HG03139 (cell line): ENCODE measurements around the gene NOXO1.

Source experiments
- ATAC-seq: cut with Tn5 transposase; IDR thresholded peaks from one replicate; pipeline ENCODE4 v1.9.1; 2021; ENCODE audit not compliant: unreplicated experiment

Gene NOXO1

DNA sequence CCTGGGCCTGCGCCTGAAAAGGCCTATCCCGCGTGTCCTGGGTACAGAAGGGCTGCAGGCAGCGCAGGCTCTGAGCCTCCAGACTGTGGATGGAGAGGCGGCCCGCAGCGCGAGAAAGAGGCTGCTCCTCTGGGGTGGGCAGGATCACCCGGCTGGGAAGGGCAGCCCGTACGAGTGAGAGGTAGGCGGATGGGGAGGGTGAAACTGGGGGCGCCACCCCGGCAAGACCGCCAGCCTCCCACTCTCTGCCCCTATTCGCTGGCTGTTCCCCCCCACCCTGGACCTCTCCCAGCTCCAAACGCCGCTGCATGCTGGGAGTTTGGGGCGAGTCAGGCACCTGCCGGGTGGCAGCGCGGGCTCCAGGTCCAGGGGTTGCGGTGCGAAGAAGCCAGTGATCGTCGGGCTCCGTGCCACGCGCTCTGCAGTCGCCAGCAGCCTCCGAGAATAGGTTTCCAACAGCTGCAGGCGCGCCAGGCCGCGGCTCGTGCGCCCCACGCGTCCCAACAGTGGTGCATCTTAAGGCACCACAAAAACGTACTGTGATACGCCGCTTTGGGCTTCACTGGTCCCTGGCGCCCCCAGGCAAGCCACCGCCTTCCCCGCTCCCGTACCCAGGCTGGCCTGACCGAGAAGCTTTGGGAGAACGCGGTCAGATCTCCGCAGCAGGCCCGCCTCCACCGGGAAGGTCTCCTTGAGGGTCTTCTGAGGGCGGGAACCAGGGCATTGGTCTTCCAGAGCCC lies 1.1 kb downstream of the NOXO1 start:
- no peak for ATAC-seq

DNA sequence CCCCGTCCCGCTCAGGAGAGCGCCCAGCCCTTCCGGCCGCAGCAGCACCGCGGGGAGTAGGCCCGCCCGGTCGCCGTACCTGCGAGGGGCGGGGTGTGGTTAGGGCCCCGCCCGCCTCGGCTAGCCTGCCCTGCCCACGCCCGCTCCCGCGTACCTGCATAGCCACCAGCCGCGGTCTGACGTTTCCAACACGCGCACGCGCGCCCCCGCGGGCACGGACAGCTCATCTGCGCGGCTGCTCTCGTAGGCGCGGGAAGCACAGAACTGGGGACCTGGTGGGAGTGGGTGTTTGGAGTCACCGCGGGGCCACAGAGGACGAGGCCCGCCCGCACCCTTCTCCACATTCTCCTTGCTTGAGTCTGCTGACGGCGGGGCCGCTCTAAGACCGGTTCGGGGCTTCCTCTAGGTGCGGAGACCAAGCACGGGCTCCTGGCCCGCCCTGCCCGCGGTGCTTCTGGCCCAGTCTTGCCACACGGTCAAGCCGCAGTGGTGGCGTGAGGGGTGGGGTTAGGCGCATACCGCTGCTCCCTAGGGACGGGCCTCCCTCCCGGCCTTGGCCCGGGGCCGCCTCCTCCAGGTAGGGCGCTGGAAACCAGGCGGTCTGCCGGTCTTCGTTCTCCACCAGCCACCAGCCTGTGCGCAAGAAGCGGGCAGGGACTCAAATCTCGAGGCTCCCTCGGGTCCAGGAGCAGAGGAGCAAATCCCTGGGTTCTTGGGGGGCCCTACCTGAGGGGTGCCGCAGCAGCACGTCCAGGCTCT lies 1.8 kb downstream of the NOXO1 start:
- ATAC-seq = no peak

DNA sequence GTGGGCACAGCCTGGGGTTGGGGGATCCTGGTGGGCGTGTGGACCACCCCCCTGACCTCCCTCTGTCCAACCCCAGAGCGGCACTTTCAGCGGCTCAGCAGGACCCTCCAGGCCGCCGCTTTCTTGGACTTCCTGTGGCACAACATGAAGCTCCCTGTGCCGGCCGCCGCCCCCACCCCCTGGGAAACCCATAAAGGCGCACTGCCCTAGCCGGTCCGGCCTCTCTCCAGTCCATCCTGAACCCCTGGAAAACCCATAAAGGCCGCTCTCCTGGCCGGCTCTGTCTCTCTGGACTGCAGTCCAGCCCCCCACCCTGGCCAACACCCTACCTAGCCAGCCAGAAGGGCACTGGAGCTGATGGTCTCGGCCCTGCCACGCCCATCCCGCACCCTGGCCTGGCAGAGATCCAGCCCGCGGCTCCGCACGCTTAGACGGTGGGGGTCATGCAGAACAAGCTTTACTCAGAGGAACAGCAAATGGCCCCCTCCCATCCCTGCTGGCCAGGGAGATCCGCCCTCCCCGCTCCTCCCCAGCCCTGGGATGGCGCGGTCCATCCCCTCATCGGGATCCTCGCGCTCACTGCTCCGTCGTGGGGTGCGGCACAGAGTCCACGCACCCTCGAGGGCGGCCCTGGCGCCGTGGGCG lies 2.7 kb downstream of the NOXO1 start:
- no peak for ATAC-seq

DNA sequence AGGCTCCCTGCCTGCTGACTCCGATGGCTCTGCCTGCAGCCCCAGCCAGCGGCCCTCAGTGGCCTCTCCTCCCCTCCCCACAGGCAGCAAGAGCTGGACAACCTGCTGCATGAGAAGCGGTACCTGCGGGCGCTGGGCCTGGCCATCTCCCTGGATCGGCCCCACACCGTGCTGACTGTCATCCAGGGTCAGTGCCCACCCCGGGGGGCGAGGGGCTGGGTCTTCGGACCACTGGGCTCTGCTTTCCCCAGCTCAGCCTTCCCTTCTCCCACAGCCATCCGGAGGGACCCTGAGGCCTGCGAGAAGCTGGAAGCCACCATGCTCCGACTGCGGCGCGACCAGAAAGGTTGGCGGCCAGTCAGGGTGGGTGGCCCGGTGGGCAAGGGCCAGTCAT lies 3.4 kb downstream of the NOXO1 start:
- ATAC-seq = no peak

DNA sequence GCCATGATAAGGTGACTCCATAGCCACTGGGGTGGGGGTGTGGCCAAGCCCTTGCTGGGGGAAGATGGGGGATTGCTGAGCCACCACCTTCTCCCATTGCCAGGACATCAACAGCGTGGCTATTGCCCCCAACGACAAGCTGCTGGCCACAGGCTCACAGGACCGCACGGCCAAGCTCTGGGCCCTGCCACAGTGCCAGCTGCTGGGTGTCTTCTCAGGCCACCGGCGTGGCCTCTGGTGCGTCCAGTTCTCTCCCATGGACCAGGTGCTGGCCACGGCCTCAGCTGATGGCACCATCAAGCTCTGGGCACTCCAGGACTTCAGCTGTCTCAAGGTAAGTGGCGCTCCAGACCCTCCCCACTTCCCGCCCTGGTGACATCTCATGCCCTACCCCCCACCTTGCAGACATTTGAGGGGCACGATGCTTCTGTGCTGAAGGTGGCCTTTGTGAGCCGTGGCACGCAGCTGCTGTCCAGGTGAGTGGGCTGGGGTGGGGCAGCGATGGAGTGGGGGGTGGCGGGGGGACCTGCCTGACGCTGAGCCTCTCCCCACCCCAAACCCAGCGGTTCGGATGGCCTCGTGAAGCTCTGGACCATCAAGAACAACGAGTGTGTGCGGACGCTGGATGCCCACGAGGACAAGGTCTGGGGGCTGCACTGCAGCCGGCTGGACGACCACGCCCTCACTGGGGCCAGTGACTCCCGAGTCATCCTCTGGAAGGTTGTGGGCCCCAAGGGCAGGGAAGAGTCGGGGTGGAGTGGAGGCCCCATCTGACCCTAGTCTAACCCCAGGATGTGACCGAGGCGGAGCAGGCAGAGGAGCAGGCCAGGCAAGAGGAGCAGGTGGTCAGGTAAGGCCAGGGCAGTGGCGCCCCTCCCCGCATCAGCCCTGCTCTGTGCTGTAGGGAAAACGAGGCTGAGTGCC lies 4.1 kb downstream of the NOXO1 start:
- no peak for ATAC-seq

DNA sequence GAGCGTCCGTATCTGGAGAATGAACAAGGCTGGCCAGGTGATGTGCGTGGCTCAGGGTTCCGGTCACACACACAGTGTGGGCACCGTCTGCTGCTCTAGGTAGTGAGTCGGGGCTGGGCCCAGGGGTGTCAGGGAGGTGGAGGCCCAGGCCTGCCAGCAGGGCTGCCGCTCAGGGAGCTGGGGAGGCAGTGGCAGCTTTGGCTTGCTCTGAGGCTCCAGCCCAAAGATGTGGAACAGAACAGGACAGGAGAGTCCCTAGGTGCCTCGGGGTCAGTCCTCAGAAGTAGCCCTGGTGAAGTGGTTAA lies 5.1 kb downstream of the NOXO1 start:
- ATAC-seq = no peak

DNA sequence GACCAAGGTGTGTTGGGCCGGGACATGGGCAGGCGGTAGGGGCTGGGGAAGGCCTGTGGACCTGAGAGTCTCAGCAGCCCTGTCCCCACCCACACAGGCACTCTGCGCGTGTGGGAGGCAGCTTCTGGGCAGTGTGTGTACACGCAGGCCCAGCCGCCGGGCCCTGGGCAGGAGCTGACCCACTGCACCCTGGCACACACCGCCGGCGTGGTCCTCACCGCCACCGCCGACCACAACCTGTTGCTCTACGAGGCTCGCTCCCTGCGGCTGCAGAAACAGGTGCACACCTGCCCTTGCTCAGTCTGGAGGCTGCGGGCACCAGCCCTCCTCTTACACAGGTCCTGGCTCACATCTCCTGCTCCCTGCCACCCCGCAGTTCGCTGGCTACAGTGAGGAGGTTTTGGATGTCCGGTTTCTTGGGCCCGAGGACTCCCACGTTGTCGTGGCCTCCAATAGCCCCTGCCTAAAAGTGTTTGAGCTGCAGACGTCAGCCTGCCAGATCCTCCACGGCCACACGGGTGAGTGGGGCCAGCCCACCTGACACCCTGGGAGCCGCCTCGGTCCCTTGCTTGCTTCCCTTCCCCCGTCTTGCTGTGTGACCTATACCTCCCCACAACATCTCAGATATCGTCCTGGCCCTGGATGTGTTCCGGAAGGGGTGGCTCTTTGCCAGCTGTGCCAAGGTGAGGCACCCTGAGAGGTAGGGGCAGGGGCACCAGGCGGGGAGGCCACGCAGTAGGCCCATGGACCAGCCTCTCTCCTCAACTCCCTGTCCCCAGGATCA lies 5.6 kb downstream of the NOXO1 start:
- ATAC-seq = no peak

DNA sequence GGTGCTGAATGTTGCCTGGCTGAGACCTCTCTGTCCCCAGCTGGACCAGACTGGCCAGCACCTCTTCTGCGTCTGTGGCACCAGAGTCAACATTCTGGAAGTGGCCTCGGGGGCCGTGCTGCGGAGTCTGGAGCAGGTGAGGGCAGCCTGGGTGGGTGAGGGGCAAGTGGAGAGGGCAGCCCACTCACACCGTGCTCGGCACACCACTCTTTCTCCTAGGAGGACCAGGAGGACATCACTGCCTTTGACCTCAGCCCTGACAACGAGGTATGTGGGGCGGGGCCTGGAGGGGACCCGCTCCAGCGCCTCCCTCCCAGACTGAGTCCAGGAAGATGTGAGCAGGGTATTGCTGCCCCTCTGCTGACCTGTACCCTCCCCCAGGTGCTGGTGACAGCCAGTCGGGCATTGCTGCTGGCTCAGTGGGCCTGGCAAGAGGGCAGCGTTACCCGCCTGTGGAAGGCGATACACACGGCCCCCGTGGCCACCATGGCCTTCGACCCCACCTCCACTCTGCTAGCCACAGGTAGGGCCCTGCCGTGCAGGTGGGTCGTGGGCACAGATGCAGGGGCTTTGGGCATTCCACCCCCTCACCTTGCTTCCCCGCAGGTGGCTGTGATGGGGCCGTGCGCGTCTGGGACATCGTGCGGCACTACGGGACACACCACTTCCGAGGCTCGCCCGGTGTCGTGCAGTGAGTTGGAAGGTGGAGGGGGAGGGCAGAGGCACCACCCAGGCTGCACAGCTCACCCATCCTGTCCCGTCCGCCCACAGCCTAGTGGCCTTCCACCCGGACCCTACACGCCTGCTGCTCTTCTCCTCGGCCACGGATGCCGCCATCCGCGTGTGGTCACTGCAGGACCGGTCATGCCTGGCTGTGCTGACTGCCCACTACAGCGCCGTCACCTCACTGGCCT lies 6.9 kb downstream of the NOXO1 start:
- ATAC-seq = no peak

DNA sequence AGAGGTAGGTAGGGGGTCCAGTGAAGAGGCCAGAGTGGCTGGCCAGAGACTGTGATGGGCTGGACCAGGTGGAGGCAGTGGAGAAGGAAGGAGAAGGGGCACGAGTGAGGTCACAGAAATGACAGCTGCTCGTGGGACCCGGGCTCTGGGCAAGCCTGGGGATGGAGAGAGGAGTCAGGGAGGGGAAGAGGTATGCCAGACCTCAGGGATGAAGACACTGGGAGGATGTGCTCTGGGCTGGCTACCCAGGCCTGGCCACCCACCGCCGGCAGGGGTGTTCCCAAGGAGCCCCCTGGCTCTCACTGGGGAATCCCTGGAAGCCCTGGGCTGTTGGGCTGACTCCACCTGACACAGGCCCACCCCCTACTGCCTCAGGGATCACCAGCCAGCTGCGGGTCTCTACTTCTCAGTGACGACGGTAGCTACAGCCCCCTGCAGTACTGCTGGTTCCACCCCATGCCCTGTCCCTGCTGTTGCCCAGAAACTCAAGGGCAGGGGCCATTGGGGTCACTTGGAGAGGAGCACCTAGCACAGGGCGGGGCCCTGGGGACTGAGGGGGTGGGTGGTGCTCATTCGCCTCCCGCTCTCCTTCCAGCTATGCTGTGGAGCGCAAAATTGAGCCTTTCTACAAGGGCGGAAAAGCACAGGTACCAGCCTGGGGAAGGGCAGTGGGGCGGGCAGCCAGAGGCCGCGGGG lies 7.7 kb downstream of the NOXO1 start:
- ATAC-seq = no peak

DNA sequence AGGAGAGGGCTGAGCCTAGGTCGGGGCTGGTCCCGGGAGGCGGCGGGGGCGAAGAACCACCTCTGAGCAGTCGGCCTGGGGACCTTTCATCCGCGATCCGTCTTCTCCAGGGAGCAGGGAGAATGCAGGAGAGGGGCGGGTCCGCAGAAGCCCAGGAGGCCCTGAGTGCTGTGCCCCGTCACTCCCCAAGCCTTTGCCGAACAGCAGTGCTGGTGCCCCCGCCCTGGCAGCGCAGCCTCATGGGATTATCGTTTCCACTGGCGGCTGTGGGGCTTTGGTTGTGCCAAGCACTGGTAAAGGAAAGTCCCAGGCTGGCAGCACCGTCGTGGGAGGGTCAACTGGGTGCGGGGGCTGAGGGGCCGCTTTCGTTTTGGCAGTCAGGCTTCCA lies 8.8 kb downstream of the NOXO1 start:
- no peak for ATAC-seq

DNA sequence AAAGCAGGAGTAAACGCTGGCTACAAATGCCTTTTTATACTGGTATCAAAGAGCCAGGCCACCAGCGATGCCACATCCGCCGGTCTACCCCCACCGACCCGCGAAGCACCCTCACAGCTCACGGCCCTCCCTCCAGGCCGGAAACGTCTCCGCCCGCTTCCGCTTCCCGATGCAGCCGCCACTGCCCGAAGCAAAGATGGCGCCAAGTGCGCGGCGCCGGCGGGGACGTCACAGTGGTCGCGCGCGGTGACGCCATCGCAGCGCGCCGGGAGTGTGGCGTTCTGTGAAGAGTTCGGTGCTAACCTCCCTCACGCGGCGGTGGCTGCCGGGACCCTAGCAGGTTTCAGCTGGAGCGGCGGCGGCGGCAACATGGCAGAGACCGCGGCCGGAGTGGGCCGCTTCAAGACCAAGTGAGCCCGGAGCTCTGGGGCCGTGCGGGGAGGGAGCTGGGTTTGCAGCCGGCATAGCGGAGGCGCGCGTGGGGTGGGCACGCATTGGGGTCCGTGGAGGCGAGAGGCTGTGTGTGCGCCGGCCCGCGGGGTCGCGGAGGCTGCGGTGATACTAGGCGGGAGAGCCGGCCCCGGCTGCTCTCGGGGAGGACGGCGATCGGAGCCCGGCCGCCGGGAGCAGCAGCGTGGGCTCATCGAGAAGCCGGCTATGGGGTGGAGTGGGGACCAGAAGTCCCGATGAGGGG lies 9.3 kb downstream of the NOXO1 start, which contains the start of gene TBL3:
TSS of gene TBL3 (plus strand) at position 258 of the 694 bp plus-strand sequence. CDS start at position 370, 112 bp downstream.
- ATAC-seq = peak; percentile 80

DNA sequence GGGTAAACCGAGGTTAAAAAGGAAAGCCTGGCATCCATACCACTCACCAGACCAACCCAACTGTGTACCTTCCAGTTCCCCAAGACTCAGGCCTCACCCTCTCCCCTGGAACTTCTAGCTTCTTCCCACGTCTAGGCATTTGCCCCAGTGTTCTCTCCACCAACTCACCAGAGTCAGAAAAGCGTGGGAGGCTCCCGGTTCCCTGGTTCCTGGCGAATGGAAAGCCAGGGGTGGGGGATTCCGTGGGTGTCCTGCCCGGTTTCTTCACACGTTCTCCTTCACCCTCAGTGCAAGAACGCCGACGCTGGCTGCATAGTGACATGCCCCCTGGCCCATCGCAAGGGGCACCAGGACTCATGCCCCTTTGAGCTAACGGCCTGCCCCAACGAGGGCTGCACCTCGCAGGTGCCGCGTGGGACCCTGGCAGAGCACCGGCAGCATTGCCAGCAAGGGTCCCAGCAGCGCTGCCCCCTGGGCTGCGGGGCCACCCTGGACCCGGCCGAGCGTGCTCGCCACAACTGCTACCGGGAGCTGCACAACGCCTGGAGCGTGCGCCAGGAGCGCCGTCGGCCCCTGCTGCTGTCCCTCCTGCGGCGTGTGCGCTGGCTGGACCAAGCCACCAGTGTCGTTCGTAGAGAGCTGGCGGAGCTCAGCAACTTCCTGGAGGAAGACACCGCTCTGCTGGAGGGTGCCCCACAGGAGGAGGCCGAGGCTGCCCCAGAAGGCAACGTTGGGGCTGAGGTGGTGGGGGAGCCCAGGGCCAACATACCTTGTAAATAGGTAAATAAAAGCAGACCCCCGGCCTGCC lies 12.9 kb downstream of the NOXO1 start:
- ATAC-seq = no peak

DNA sequence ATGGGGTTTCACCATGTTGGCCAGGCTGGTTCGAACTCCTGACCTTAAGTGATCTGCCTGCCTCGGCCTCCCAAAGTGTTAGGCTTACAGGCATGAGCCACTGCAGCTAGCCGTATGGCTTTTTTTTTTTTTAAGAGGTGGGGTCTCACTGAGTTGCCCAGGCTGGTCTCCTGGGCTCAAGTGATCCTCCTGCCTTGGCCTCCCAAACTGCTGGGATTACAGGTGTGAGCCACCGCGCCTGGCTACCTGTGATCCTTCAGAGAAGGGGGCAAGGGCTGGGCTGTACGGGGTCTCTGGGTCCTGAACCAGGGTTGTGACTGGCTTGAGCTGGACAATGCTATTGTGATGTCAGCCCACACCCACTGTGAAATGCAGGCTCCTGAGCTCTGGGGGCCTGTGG lies 14.8 kb downstream of the NOXO1 start, which contains the start of gene RNF151:
TSS of gene RNF151 (plus strand) at position 397 of the 400 bp plus-strand sequence. CDS start 26 bp downstream, outside the sequence.
- no peak for ATAC-seq

DNA sequence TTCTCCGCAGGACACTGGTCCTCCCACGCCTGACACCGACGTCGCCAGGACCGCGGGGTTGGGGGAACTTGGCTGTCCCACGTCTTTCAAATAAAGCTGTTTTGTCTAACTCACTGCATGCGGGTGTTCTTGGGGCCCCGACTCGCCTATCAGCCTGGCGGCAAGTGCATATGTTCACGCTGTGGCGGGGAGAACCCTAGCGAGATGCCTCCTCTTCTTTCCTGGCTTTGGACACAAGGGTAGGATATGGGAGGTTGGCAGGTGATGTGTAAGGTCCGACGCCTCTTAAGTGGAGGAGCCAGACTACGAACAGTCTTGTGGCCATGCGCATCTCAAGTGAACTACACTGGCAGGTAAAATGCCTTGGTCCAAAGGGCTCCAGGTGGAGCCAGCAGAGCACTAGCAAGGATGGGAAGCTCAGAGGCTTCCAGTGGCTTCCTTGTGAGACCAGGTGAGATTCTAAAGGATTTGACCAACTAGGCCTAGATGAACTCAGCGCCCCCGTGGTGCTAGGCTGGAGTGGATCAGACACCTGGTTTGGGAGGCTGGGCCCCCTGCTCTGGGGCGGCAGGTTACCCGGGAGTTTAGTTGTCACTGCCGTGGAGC lies 15.8 kb downstream of the NOXO1 start:
- ATAC-seq = no peak

DNA sequence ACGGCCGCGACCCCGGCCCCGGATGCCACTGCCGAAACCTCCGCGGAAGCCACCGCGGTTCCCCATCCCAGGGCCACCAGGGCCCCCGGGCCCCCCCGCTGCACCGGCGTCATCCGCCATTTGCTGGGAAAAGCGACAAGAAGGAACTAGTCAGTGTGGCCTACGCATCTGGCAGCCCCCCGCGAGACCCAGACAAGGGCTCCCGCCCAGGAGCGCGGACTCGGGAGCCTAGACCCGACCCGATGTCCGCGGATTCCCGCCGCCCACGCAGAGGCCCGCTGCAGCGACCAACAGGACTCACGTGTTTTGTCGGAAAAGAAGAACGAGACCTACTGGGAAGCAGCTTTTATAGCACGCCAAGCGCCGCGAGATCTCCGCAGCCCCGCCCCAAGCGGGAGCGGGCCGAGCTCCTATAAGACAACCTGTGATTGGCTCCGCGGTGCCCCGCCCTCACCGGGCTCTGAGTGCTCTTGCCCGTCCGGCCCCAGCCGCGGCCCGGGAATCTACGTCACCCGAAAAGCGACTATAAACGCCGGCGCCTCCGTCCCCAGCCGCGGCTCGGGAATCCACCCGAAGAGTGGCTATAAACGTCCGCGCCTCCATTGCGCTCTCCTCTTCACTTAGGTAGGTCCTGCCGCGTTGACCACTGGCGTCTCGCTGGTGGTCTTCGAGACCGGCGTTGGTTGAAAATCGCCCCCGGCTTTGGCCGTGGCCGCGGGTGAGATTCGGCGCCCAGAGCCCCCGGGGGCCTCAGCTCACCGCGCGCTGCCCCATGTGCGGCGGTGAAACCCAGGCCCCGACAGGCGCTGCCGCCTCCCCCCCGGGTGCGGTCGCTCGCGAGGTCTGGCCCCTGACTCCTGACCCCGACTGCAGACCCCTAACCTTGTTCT lies 16.5 kb downstream of the NOXO1 start, which contains the start of gene RPS2:
TSS of gene RPS2 (minus strand) at position 321 of the 890 bp plus-strand sequence. CDS start at position 120, 201 bp downstream.
- peak; percentile 85 for ATAC-seq
